Measurements from ENCODE around the gene PTN.

PTN gene, protein sequence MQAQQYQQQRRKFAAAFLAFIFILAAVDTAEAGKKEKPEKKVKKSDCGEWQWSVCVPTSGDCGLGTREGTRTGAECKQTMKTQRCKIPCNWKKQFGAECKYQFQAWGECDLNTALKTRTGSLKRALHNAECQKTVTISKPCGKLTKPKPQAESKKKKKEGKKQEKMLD

DNA sequence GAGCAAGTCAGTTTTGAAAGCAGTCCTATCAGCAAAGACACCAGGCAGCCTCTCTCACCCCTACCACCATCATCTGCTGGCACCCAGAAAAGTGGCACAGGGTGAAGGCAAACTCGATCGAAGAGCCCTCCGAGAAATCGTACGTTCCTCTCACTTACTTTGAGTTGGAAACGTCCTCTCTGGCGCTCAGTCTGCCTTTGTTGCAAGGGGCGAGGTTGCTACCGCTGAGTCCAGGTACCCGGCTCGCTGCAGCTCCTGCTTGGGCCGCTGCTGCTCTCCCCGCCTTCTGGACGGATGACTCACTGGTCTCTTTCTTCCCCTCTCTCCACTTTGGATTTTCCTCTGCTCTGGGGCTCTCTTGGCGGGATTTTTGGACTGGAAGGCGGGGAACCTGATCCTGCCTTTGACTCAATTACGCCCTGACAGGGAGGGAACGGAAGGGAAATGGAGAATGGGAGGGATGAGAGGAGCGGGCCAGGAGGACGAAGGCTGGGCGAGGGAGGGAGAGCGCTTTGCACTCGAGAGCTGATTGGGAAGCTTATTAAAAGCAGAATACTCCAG is at the start of gene PTN:
TSS of gene PTN (minus strand) at position 453 of the 561 bp plus-strand sequence. CDS start 88,760 bp downstream, outside the sequence.
- peak; percentile 26 for DNase-seq

GRCh38 chr7:137390076-137390475 is 46.5 kb upstream of the PTN start:
- no peak for DNase-seq

GRCh38 chr7:137388916-137389315 is 45.4 kb upstream of the PTN start:
- DNase-seq = no peak

DNA sequence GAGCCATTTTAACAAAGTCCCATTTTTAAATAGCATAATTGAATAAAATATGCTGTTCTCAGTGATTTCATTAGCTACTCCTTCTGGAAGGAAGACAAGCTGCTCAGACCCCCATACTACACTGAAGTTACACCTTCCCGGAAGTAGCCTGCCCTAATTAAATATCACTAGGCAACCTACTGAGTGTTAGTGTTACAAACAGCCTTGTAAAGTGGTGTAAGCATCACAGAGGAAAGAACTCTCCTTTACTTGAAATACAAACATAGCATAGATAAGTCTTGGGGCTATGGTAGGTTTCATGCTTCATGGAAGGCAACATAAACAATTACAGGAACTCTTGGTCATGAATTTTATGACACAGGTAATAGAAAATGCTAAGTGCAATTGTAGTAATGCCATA is 43.4 kb upstream of the PTN start:
- no peak for DNase-seq

DNA sequence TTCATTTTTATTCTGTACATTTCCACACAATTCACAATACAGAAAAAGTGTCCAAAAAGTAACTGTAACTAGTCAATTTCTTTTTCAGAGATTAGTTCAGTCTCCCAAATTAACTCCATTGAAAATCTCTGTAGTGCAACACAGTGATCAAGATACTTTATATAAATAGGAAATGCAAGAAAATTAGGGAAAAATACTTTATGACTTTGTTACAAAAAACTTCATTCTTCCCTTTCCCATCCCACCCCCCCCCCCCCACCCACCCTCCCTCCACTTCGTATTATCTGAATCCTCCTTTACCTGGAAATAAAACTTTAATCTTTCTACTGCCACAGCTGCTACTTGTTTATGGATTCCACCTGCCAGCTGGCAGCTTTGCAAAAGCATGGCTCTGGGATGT is 37.5 kb upstream of the PTN start:
- DNase-seq = no peak

GRCh38 chr7:137373507-137373906 is 30.0 kb upstream of the PTN start:
- no peak for DNase-seq

- no peak for DNase-seq
These were observed 28.1 kb upstream of the PTN start for GRCh38 chr7:137371616-137372015.

DNA sequence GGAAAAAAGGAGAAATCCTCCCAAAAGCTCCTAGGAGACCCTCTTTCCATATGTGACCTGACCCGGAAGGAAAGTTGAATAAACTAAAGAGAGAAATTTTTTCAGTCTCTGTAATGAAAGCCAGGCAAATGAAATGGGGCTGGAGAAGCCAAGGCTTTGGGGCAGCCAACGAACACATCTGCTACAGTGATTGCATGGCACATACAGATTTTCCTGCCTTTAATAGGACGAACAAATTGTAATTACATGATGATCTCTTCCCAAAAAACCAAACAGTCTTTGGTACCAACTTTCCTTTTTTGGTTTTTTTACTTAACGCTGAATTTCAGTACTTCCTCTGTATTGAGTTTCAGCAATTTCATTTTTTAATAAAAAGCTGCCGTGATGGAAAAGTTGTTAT is 23.5 kb upstream of the PTN start:
- DNase-seq = no peak

GRCh38 chr7:137363683-137364082 is 20.1 kb upstream of the PTN start:
- DNase-seq = no peak

- no peak for DNase-seq
These were observed 16.6 kb upstream of the PTN start for GRCh38 chr7:137360087-137360679.

DNA sequence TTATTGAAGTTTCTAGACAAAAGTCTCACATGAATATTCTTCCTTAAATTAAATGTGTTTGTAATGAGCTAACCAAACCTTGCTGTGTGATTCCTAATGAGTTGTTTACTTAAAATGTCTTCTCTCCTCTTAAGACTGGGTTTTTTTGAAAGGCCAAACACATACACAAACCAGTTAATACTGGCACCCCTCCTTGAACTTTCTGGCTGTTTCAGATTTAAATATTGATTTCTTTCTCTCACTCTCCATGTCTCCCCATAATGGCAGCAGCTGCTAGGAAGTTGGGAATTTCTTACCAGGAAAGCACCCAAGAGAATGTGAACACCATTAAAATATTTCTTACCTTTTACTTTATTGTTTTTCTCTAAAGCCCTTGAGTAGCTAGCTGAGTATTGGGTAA is 11.4 kb upstream of the PTN start:
- no peak for DNase-seq

- no peak for DNase-seq
These were observed 10.9 kb upstream of the PTN start for GRCh38 chr7:137354396-137354795.

- DNase-seq = no peak
These were observed 8.4 kb upstream of the PTN start for GRCh38 chr7:137351941-137352340.

DNA sequence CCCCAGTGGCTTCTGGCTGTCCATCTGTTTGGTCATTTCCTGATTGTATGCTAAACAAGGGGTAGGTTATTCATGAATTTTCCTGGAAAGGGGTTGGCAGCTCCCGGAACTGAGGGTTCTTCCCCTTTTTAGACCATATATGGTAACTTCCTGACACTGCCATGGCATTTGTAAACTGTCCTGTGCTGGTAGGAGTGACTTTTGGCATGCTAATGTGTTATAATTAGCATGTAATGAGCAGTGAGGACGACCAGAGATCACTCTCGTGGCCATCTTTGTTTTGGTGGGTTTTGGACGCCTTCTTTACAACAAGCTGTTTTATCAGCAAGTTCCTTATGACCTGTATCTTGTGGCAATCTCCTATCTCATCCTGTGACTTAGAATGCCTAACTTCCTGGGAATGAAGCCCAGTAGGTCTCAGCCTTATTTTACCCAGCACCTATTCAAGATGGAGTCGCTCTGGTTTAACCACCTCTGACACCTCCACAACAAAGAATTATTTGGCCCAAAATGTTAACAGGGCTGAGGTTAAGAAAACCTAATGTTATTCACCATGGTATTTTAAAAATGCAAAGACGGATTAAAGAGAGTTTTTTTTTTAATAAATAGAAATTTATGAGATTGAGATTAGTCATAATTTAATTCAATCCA is 2.4 kb upstream of the PTN start:
- no peak for DNase-seq

DNA sequence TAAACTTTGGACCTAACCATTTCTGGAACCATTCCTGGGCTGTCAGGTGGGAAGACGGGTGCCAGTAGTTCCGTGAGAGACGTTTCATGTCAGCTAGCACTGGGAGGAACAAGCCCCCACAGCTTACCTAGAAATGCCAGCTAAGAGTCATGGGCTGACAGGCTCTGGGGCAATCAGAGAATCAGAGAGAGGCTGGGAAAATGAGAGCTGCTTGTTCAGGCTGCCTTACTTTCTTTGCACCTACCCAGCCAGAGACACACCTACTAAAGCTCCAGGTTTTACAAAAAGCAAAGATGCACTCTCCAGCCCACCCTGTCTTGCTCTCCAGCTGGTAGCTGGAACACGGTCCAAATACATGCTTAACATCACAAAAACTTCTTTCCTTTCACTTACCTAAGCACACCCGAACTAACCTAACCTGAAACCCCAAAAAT is 688 bp downstream of the PTN start:
- DNase-seq = no peak

DNA sequence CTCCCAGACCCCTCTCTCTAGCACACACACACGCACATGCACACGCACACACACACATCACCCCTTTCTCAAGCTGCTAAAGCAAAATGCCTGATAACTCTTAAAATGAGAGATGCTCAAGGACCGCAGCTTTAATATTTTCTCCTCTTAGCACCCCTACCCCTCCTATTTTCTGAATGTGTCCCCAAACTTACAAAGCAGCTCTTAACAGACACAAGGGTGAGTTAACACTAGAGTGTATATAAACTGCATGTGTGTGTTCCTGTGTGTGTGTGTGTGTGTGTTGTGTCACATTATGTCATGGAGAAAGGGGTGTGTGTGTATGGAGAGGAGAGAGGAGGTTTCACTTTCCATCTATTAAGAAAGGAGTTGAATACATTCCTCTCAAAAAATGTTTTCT is 1.3 kb downstream of the PTN start:
- no peak for DNase-seq

DNA sequence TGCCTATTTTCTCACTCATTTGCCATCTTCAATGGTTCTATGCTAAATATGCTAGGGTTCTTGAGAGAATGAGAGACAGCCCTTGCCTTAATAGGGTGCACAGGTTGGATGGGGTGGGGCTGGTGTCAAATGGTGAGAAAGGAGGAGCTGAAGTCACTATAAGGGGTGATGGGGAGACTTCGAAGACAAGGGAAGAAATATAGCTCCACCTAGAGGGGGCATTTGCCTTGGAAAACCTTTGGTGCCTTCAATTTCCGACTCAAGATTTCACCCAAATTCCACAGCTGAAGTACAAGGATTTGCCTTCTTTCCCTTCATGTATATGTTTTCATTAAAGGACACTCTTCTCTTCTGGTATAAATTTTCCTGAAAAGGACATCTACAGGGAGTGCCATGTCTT is 5.6 kb downstream of the PTN start:
- no peak for DNase-seq

GRCh38 chr7:137335814-137336213 is 7.7 kb downstream of the PTN start:
- DNase-seq = no peak

DNA sequence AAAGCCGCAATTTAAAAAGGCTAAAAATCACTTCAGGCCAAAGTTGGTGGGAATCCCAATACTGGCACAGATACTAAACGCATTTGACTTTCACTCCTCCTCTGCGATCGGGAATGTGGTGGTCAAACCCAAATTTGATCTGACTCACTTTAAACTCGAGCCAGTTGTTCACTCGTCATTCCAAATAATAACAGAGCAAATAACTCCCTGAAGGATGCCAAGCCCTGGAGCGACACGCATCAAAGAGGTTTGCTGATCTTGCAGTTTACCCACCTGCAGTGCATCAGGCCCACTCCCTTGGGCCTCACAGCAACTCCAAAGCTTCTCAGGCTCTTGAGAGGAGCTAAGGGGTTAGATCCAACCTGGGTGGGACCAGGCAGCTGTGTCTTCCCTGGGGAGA is 12.2 kb downstream of the PTN start:
- DNase-seq = no peak

GRCh38 chr7:137329411-137329810 is 14.1 kb downstream of the PTN start:
- DNase-seq = no peak

GRCh38 chr7:137328373-137329120 is 15.0 kb downstream of the PTN start:
- DNase-seq = no peak

DNA sequence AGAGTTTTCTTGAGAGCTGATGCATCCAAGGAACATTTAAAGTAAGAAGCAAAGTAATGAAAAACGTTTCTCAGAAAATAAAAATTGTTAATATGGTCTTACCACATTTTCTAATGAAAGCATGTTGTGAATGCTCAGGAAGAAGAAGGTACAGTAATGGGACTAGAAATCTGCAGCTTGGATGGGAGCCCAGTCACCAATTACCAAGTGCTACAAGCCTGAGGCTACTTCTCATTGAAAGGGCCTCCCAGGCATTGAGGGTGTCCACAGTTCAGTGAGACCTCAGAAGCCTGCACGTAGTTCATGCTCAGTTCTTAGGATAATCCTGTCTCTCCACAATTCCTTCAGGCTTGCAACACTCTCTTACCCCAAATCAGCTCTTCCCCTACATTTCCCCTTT is 17.6 kb downstream of the PTN start:
- DNase-seq = no peak

Measured in amniotic stem cell (primary cell).